GM21360 (cell line): Measurements from ENCODE around the gene UBE2S.

ENCODE experiments used
- ATAC-seq: cut with Tn5 transposase; IDR thresholded peaks from one replicate; pipeline ENCODE4 v1.9.1; 2021; ENCODE audit warnings: mild to moderate bottlenecking, moderate library complexity; ENCODE audit not compliant: unreplicated experiment

UBE2S gene

GRCh38 chr19:55366790-55367189, 40.8 kb downstream of the UBE2S start:
- no peak for ATAC-seq

DNA sequence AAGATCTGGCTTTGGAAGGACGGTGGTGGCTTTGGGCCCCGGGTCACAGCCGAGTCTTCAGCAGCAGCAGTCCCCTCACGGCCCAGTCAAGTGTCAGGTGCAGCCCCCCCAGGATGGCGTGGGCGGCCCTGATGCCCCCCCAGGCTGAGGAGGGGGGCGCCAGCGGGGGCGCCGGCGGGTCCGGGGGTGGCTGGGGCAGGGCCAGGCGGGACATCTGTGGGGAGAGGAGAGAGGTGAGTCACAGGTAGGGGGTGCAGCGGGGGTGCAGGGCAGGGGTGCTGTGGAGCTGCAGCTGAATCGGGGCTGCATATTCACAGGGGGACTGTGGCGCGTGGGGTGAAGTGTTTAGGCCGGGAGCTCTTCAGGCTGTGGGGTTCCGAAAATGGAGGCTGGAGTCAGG, 41.6 kb downstream of the UBE2S start:
- ATAC-seq: no peak

DNA sequence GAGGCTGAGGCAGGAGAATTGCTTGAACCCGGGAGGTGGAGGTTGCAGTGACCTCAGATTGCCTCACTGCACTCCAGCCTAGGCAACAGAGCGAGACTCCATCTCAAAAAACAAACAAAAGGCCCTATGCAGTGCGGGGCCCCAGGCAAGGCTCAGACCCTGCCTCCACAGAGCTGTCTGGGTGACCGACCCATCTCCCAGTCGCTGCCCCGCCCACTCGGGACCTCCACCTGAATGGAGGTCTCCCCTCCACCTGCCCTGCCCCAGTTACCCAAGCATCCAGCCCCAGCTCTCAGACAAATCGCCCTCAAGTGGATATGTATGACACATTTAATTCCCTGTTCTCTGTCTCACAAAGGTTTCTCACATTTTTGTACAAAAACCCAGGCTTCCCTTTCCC, 42.3 kb downstream of the UBE2S start:
- no peak for ATAC-seq

DNA sequence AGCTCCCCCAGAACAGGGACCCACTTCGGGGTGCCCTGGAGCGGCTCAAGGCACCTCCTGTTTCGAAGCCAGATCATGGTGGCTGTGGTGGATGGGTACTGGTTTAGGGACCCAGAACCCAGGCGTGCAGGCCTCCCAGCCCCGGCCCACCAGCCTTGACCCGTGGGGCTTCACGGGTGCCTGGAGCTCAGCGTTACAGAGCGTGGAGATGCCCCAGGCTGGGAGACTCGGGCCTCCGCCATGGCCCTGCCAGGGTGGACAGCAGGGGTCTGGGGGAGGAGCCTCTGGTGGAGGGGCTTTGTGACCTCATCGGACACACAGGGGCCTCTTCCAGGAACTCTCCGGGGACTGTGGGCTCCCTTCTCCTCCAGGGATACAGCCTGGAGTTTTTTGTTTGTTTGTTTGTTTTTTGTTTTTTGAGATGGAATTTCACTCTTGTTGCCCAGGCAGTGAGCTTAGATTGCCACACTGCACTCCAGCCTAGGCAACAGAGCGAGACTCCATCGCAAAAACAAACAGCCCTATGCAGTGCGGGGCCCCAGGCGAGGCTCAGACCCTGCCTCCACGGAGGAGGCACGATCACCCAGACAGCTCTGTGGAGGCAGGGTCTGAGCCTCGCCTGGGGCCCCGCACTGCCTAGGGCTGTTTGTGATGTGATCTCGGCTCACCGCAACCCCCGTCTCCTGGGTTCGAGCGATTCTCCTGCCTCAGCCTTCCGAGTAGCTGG, 44.4 kb downstream of the UBE2S start, which contains the start of gene GARIN5B:
GARIN5B (minus strand) TSS at position 271 of the 727 bp plus-strand sequence; CDS start at position 77, 194 bp downstream.
- no peak for ATAC-seq

DNA sequence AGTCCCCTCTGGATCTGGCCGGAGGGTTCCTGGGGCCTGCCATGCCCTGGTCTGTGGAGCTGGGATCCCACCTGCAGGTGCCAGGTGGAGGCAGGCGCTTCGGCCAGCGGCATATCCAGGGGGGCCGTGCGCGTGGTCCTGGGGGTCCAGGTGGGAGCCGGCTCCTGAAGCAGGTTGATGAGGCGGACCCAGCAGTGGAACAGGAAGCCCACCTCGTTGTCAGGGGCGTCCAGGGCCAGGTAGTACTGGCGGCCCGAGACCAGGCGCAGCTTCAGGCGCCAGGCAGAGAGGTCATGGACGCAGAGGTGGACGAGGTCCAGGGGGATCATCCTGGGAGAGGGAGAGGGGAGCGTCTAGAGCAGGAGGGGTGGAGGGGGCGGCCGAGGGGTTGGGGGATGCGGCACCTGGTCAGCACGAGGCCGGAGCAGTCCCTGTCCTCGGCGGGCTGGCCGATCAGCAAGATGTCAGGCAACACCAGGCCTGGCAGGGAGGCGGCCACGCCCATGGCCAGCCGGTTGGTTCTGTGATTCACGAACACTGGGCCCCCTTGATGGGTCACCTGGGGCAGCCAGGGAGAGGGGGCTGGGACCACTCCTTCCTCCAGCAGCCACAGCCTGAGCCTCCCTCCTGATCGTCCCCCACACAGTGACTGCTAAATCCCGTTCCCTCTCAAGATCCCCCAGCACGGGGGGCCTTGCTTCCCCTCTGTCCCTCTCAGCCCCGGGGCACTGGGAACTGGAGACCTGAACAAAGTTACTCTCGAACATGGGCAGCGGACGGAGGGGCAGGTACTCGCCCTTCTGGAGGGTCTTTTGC, 45.2 kb downstream of the UBE2S start:
- no peak for ATAC-seq

DNA sequence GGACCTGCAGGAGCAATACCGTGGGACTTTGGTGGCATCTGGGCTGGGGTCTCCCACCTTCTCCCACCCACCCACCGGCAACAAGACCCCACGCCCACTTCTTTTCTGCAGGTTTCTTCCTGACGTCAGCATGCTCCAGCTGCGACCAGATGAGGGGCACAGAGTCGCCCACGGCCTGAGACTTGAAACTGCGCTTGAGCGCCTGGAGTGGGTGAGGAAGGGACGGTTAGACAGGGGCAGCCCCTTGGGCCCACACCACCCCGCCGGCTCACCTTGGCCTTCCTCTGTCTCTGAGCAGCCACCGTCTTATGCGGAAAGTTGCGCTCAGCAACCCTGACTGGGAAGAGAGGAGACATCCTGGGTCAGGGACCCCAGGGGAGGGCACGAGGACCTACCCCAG, 46.7 kb downstream of the UBE2S start:
- no peak for ATAC-seq

- no peak for ATAC-seq
Measured at GRCh38 chr19:55358943-55359908, 48.4 kb downstream of the UBE2S start.

GRCh38 chr19:55358493-55358892, 49.1 kb downstream of the UBE2S start:
- no peak for ATAC-seq

DNA sequence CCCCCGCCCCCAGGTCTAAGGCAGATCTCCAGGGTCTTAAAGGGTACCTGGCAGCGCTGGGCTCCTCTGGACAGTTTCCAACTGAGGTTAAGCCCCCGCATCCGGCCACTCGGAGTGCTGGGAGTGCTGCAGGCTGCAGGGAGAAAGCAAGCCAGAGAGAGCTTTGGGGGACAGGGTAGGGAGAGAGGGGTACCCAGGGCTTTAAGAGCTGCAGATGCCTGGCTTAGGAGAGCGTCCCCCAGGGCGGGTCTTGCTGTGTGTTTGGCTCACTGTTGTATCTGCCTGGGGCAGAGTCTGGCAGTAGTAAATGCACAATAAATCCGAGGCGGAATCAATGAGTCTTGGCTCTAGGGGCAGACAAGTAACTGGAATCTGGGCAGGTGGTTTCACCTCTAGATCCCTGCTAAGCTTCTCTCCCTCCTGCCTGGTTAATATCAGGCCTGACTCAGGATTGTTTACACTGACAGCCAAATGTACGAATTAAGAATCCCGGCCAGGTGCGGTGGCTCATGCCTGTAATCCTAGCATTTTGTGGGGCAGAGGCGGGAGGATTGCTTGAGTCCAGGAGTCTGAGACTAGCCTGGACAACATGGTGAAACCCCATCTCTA, 52.3 kb downstream of the UBE2S start:
- ATAC-seq: no peak

GRCh38 chr19:55354698-55355212, 52.8 kb downstream of the UBE2S start, which contains the start of gene COX6B2:
Gene COX6B2 (minus strand): TSS chr19:55354719. CDS start chr19:55354521, 198 bp downstream.
- no peak for ATAC-seq

DNA sequence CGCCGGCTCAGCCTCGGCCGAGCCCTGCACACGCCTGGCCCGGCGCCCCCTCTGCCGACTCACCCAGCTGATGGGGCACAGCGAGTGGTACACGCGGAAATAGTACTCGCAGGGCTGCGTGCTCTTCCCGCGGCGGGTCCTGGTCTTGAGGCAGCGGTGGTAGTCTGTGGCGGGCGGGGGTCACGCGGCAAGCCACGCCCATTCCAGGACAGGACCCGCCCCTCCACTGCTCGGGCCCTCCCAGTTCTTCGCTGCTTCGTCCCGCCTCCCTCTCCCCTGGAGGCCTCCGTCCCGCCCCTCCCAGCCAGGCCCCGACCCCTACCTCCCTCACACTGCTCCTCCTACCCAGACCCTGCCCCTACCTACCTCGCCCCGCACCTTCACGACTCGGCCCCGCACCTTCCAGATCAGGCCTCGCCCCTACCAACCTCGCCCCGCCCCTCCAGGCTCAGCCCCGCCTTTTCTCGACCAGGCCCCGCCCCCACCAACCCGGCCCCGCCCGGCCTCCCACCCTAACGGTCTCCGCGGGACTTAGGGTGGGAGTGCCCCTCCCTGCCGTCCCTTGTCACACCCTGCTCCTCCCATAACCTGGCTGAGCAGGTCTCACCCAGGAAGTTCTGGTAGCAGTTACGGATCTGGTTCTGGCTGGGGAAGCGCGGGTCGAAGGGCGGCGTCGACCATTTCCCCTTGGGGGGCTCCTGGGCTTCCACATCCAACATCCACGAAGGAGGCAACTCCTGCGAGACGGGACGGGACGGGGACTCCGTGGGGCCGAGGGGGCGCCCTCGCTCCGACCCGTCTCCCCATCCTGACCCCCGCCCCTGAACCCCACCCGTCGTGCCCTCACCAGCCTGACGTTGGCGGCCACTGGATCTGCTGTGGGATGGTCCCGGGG, 53.5 kb downstream of the UBE2S start:
- ATAC-seq: no peak

GRCh38 chr19:55353356-55353802, 54.2 kb downstream of the UBE2S start:
- no peak for ATAC-seq

DNA sequence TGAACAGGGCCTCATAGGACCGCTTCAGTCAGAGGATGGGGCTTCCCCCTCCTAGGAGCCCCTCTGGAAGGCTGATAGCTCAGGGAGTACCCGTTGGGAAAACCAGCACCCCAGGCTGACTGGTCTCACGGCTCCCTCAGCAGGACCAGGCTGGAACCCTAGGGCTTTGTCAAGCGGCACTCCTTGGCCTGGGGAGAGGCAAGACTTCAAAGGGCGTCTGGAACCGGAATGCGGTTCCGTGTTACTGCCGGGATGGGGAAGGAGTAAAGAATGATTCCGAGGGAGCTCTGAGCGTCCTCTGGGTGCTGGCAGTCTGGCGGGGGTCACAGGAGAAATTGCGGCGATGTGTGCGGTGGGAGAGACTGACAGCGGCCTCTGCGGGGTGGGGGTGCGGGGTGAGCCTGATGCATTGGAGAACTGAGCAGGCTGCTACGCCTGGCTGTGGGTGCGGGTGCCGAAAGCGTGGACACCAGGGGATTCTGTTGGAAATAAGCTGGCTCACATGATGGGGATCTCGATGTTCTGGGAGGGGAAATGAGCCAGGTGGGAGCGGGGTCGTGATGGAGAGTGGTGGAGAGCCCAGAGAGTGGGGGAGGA, 54.9 kb downstream of the UBE2S start:
- no peak for ATAC-seq

- ATAC-seq: no peak
Measured at GRCh38 chr19:55352040-55352439, 55.5 kb downstream of the UBE2S start.

GRCh38 chr19:55350620-55351315, 56.8 kb downstream of the UBE2S start:
- no peak for ATAC-seq
